ENCODE data around the gene CAMK1D. TPM values are rescaled to one million over a fixed set of nuclear protein-coding genes. Genes with fewer than 3 reads are reported as not detected.
"Not testable (repeated sequence)": the region's sequence is repeated elsewhere in the genome, so short reads cannot be mapped to it uniquely, and the experiment has no call there.

The CAMK1D gene
- total RNA-seq, 1 donor from 2014 or later = 14.0 TPM

DNA sequence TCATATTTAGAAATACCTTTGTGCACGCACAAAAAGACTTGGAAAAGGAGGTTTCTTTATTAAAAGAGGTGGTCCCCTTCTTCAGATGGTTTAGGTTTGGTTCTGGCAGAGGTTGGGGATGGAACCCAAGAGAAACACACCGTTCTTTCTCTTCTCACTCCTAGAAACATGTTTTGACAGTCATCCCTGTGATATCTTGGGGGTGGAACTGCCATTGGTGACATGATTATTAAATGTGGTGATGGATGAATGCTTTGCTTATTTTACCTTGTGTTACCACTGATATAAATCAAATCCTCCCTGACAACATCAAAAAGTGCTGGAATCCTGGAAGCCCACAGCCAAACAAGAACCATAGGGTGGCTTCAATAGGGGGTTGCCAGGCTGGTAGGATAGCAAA lies 505.6 kb downstream of the CAMK1D start:
- DNase-seq = no peak

DNA sequence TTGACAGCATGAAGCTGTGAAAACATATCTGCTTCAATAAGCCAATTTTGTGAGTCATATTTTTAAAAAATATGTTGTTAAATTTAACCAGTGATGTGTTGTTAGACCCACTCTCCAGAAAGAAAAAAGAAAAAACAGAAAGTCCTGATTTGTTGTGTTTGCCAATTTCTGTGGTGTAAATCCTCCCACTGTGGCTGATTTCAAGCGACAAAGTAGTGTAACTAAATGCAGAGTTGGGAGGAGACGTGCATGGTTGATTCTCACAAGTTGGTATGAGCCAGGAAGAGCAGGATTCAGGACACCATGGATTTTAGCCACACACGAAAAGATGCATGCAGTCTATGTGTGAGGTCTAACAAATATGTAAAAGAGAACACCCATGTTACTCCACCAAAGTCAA lies 513.1 kb downstream of the CAMK1D start:
- no peak for DNase-seq

DNA sequence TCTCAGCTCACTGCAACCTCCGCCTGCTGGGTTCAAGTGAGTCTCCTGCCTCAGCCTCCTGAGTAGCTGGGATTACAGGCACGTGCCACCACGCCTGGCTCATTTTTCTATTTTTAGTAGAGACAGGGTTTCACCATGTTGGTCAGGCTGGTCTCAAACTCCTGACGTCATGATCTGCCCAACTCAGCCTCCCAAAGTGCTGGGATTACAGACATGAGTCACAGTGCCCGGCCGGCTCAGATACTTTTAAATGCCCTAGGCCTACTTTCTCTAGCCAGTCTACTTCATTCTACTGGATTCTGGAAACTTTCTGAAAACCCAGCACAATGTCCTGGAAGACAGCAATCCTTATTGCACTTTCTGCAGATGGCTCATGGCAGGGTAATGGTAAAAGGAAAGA lies 516.2 kb downstream of the CAMK1D start:
- DNase-seq = not testable (repeated sequence)

DNA sequence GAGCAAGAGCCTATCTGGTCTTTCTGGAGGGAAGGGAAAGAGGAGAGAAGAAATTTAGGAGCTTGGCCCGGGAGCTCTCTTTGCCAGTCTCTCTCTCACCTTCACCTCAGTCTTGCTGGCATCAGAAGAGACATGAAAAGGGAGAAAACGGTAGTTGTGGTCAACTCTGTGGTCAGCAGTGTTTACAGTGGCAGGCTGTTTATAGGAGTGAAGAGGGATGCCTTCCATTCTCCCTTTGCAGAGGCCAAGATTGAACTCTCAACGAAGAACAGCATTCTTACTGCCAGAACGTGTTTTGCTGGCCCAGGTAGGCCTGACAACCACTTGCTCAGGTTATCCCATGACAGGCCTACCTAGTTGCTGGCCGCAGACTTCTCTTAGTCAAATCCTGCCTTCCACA lies 518.9 kb downstream of the CAMK1D start:
- DNase-seq = no peak

DNA sequence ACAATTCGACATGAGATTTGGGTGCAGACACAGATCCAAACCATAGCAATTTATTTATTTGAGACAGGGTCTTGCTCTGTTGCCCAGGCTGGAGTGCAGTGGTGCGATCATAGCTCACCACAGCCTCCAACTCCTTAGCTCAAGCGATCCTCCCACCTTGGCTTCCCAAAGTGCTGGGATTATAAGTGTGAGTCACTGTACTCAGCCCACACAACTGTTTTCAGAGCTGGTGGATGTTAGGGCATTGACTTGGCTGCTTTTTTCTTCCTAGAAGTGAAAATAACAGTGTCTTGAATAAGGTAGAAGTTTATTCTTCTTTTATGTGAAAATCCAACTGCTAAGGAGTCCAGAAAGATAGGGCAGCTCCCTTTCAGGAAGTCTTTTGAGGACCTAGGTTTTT lies 520.1 kb downstream of the CAMK1D start:
- no peak for DNase-seq

DNA sequence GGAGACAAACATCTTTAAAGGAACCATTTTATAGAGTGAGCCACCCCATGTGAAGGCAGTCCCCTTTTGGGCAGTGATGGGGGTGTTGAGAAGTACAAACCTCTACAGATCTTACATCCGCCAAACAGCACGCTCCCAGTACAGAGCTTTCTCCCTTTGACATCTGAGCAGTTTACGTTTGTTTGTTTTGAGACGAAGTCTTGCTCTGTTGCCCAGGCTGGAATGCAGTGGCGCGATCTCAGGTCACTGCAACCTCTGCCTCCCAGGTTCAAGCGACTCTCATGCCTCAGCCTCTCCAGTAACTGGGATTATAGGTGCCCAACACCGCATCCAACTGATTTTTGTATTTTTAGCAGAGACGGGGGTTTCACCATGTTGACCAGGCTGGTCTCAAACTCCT lies 523.2 kb downstream of the CAMK1D start:
- DNase-seq = no peak

GRCh38 chr10:12873172-12873571 lies 523.8 kb downstream of the CAMK1D start:
- no peak for DNase-seq

- no peak for DNase-seq
Observed at GRCh38 chr10:12874501-12874900, 525.2 kb downstream of the CAMK1D start.

DNA sequence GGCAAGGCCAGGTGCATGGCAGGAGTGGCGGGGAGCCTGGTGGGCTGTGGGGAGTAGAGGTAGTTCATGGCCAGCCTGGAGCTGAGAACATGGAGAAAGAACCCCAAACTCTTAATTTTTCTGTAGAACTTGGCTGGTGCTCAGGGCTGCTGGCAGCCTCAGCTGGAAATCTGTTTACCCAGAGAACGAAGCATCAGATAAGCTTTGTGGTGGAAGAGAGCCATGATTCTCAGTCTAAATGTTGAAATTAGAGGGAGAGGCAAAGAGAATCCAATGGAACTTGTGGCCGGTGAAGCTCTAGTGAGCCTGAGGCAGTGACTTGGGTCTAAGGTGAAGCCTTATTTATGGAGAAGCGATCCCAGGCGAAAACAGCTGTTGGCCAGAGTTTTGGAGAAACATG lies 525.8 kb downstream of the CAMK1D start:
- DNase-seq = no peak

DNA sequence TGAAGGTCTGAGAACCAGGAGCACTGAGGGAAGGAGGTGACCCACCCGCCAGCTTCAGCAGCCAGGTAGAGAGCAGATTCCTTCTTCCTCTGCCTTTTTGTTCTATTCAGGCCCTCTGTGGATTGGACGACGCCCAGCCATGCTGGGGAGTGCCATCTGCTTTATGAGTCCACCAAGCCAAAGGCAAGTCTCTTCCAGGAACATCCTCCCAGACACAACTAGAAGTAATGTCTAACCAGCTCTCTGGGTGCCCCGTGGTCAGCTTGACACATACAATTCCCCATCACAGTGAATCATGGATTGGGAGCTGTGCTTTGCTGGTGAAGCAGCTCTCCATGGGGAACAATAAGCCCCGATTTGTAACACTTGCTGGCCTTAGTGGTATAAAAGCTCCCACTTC lies 526.9 kb downstream of the CAMK1D start:
- no peak for DNase-seq

GRCh38 chr10:12877150-12877549 lies 527.8 kb downstream of the CAMK1D start:
- no peak for DNase-seq

GRCh38 chr10:12880423-12880822 lies 531.1 kb downstream of the CAMK1D start:
- DNase-seq = no peak

GRCh38 chr10:12884851-12885250 lies 535.5 kb downstream of the CAMK1D start:
- DNase-seq = no peak

Small RNA genes lying within 50 kb of the gene (small RNA-seq; reads per million reads assigned to genes)
- not detected for gene MIR4480 (ENCODE audit: low replicate concordance)
- gene MIR548Q (ENCODE audit: low replicate concordance) = not detected
- not detected for gene RF00279 (ENCODE audit: low replicate concordance)
- not detected for gene RN7SL198P (ENCODE audit: low replicate concordance)
- gene RNU6ATAC39P (ENCODE audit: low replicate concordance) = not detected

Other genes with a start within 250 kb of the CAMK1D start
- 10.7 TPM for gene SEC61A2, start 219.9 kb upstream of the CAMK1D start, total RNA-seq
- gene NUDT5, start 153.7 kb upstream of the CAMK1D start, total RNA-seq = 24.0 TPM
- 72.8 TPM for gene CDC123, start 153.4 kb upstream of the CAMK1D start, total RNA-seq